Measurements from ENCODE around the gene SEZ6L. TPM values are rescaled to one million over a fixed set of nuclear protein-coding genes. Genes with fewer than 3 reads are reported as not detected.

SEZ6L gene
- polyA plus RNA-seq, 1 donor (not counting 4 experiments of a cell fraction or from before 2014, with no cell fraction given) = not detected

- Histone ChIP-seq H3K9ac (ENCODE audit: control insufficient read depth, extremely low read depth, insufficient read depth, low read length) (no peak overlapping the region), H2AFZ (ENCODE audit: control insufficient read depth, low read length) (no peak overlapping the region), H3K27me3 (ENCODE audit: control insufficient read depth, extremely low read depth, insufficient read depth, low read length) (peaks cover 3% of the 10 kb centered on the region), H4K20me1 (ENCODE audit: control insufficient read depth, extremely low read depth, insufficient read depth, low read length) (no peaks in the 10 kb centered on the region), H3K4me2 (ENCODE audit: control insufficient read depth, extremely low read depth, insufficient read depth, low read depth, low read length) (no peak overlapping the region), H3K4me1 (ENCODE audit: control insufficient read depth, extremely low read depth, insufficient read depth, low read length) (no peaks in the 10 kb centered on the region), H3K79me2 (ENCODE audit: control insufficient read depth, insufficient read depth, low read length) (no peaks in the 10 kb centered on the region), H3K36me3 (ENCODE audit: control insufficient read depth in 2 of 2, extremely low read depth in 1 of 2, insufficient read depth in 2 of 2, low read length in 2 of 2) (no peaks in the 10 kb centered on the region), H3K4me3 (ENCODE audit: control insufficient read depth in 2 of 3, extremely low read depth in 1 of 3, insufficient read depth in 2 of 3, low read depth in 1 of 3, low read length in 3 of 3) (no peak overlapping the region), H3K27ac (ENCODE audit: control insufficient read depth, insufficient read depth, low read length) (no peak overlapping the region), H3K9me3 (ENCODE audit: control insufficient read depth, low read depth, low read length) (no peaks in the 10 kb centered on the region), H3K9me1 (ENCODE audit: control insufficient read depth, extremely low read depth, insufficient read depth, low read length) (no peaks in the 10 kb centered on the region)
- TF ChIP-seq EZH2 (IDR thresholded peaks at IDR 0.05; ENCODE audit: low read length) (no peak), CTCF (optimal IDR thresholded peaks at IDR 0.05 in 1 of 3, IDR thresholded peaks at IDR 0.05 in 1 of 3, conservative IDR thresholded peaks at IDR 0.05 in 1 of 3; ENCODE audit: extremely low read depth in 1 of 3, insufficient read depth in 2 of 3, low read length in 3 of 3) (no peak)
- FAIRE-seq (no peak), DNase-seq (ENCODE audit: low read depth, low spot score) (no peak)
- dilution Hi-C loops (cut with MboI; ENCODE audit: extremely low pct_ligation_motif_present, low sequenced_read_pairs) = no loop called here
Measured at GRCh38 chr22:26234296-26234695, 65.0 kb downstream of the SEZ6L start.

GRCh38 chr22:26235792-26236487 lies 66.7 kb downstream of the SEZ6L start:
- H3K4me2 ChIP-seq (ENCODE audit: control insufficient read depth, extremely low read depth, insufficient read depth, low read depth, low read length) = no peak overlapping the region
- H3K27me3 ChIP-seq (ENCODE audit: control insufficient read depth, extremely low read depth, insufficient read depth, low read length) = no peaks in the 10 kb centered on the region
- no peak overlapping the region for H2AFZ ChIP-seq (ENCODE audit: control insufficient read depth, low read length)
- no peak overlapping the region for H3K4me3 ChIP-seq (ENCODE audit: control insufficient read depth in 2 of 3, extremely low read depth in 1 of 3, insufficient read depth in 2 of 3, low read depth in 1 of 3, low read length in 3 of 3)
- no peaks in the 10 kb centered on the region for H3K9me1 ChIP-seq (ENCODE audit: control insufficient read depth, extremely low read depth, insufficient read depth, low read length)
- no peaks in the 10 kb centered on the region for H4K20me1 ChIP-seq (ENCODE audit: control insufficient read depth, extremely low read depth, insufficient read depth, low read length)
- no peak for TF ChIP-seq CTCF (optimal IDR thresholded peaks at IDR 0.05 in 1 of 3, IDR thresholded peaks at IDR 0.05 in 1 of 3, conservative IDR thresholded peaks at IDR 0.05 in 1 of 3; ENCODE audit: extremely low read depth in 1 of 3, insufficient read depth in 2 of 3, low read length in 3 of 3)
- no peak for TF ChIP-seq EZH2 (IDR thresholded peaks at IDR 0.05; ENCODE audit: low read length)
- H3K36me3 ChIP-seq (ENCODE audit: control insufficient read depth in 2 of 2, extremely low read depth in 1 of 2, insufficient read depth in 2 of 2, low read length in 2 of 2) = no peaks in the 10 kb centered on the region
- H3K4me1 ChIP-seq (ENCODE audit: control insufficient read depth, extremely low read depth, insufficient read depth, low read length) = no peaks in the 10 kb centered on the region
- no peaks in the 10 kb centered on the region for H3K9me3 ChIP-seq (ENCODE audit: control insufficient read depth, low read depth, low read length)
- no peak for FAIRE-seq
- no peaks in the 10 kb centered on the region for H3K79me2 ChIP-seq (ENCODE audit: control insufficient read depth, insufficient read depth, low read length)
- dilution Hi-C loops (cut with MboI; ENCODE audit: extremely low pct_ligation_motif_present, low sequenced_read_pairs) = no loop called here
- DNase-seq (ENCODE audit: low read depth, low spot score) = no peak
- no peak overlapping the region for H3K9ac ChIP-seq (ENCODE audit: control insufficient read depth, extremely low read depth, insufficient read depth, low read length)
- H3K27ac ChIP-seq (ENCODE audit: control insufficient read depth, insufficient read depth, low read length) = no peak overlapping the region
